Measurements from ENCODE around the gene PRLH.

- TF ChIP-seq POLR2A (IDR thresholded peaks at IDR 0.05): no peak
- TF ChIP-seq CTCF (IDR thresholded peaks at IDR 0.05): no peak
These were observed 36.0 kb downstream of the PRLH start for GRCh38 chr2:237602409-237602808.

Measured in body of pancreas (tissue), 4 donors.